HCT116 (cell line): ENCODE data around the gene ART3. TPM values are rescaled to one million over a fixed set of nuclear protein-coding genes. Genes with fewer than 3 reads are reported as not detected.

Experiments used
- ATAC-seq: fragments of 200-7000 bp; cut with Tn5 transposase; 2 replicates; pipeline ENCODE4 v1.9.1; 2020; ENCODE audit warnings: mild to moderate bottlenecking, moderate library complexity
- BruUV-seq: library from RNA; stranded (reverse); fragments of 400-500 nt; replicated peaks from 2 replicates; lab custom pipeline; 2021; lab: Mats Ljungman, UMichigan
- CTCF ChIA-PET: fragments of 300-600 bp; sonication (Branson Sonifier 250); formaldehyde crosslinking; loops from one replicate; lab custom pipeline; 2021; ENCODE audit warnings: antibody characterized with exemption; lab: Charles Lee
- POLR2A ChIA-PET: fragments of 300-600, 350-600 bp; sonication (Branson Sonifier 250); formaldehyde crosslinking; loops from one replicate; lab custom pipeline; 2021; ENCODE audit warnings: antibody characterized with exemption; lab: Charles Lee
- RAD21 ChIA-PET, 2 experiments: fragments of 300-600 bp; sonication (Branson Sonifier 250); formaldehyde crosslinking; loops; one replicate each; lab custom pipeline; 2023; ENCODE audit warnings: low total read pairs in 2 of 2; ENCODE audit not compliant: uncharacterized antibody in 2 of 2, unreplicated experiment in 2 of 2, low non-redundant PET in 1 of 2; lab: Charles Lee
- DNase-seq: peaks from one replicate; pipeline ENCODE4 v3.0.0-alpha.2; 2010; ENCODE audit warnings: low read depth, low spot score
- H2AFZ ChIP-seq: fragments of 200-600 bp; shearing (Covaris generic), sonication (generic); 2 replicates; pipeline ENCODE4 v1.6.1; 2017; ENCODE audit warnings: low read depth, mixed run types, mixed read lengths, antibody characterized with exemption, low read length; ENCODE audit not compliant: poor library complexity, severe bottlenecking
- H3K27ac ChIP-seq: 2 replicates; pipeline ENCODE4 v1.5.1; 2012; ENCODE audit warnings: low read depth, low read length
- H3K27me3 ChIP-seq: fragments of 200-600 bp; sonication (generic); 2 replicates; pipeline ENCODE4 v1.6.1; 2016; ENCODE audit warnings: mixed run types, low read length, mixed read lengths; ENCODE audit not compliant: insufficient read depth
- H3K36me3 ChIP-seq, 2 experiments: fragments of 200-500 bp in 1 of 2; fragments of 200-600 bp in 1 of 2; sonication (Bioruptor generic) in 1 of 2; sonication (generic) in 1 of 2; 2 replicates each; pipeline versions ENCODE4 v1.5.1 to v1.6.1; 2014 to 2016; ENCODE audit warnings: low read length in 2 of 2, inconsistent platforms in 1 of 2, mixed read lengths in 1 of 2, mixed run types in 1 of 2; ENCODE audit not compliant: insufficient read depth in 2 of 2, control insufficient read depth in 1 of 2
- H3K4me1 ChIP-seq, 2 experiments: fragments of 200-600 bp in 1 of 2; sonication (generic) in 1 of 2; 2 replicates each; pipeline versions ENCODE4 v1.5.1 to v1.6.1; 2012 to 2017; ENCODE audit warnings: low read length in 2 of 2, inconsistent platforms in 1 of 2, mild to moderate bottlenecking in 1 of 2, mixed read lengths in 1 of 2, mixed run types in 1 of 2, moderate library complexity in 1 of 2; ENCODE audit not compliant: insufficient read depth in 2 of 2, control insufficient read depth in 1 of 2
- H3K4me2 ChIP-seq: fragments of 200-600 bp; sonication (generic); 2 replicates; pipeline ENCODE4 v1.6.1; 2017; ENCODE audit warnings: mixed run types, low read length, mixed read lengths
- H3K4me3 ChIP-seq, 2 experiments: fragments of 200-600 bp in 1 of 2; sonication (generic) in 1 of 2; replicated peaks in 1 of 2; 2 replicates each; pipeline ENCODE4 v1.5.1; 2011 to 2016; ENCODE audit warnings: low read length in 2 of 2, control low read depth in 1 of 2, low read depth in 1 of 2, mild to moderate bottlenecking in 1 of 2, mixed read lengths in 1 of 2, mixed run types in 1 of 2
- H3K79me2 ChIP-seq: fragments of 200-600 bp; sonication (generic); 2 replicates; pipeline ENCODE4 v1.6.1; 2017; ENCODE audit warnings: mild to moderate bottlenecking, mixed run types, low read length, moderate library complexity, mixed read lengths; ENCODE audit not compliant: insufficient read depth
- H3K9ac ChIP-seq: fragments of 200-600 bp; sonication (generic); 2 replicates; pipeline ENCODE4 v1.6.1; 2016; ENCODE audit warnings: low read length, mixed read lengths
- H3K9me2 ChIP-seq: fragments of 200-600 bp; sonication (generic), shearing (Covaris generic); 2 replicates; pipeline ENCODE4 v1.6.1; 2017; ENCODE audit warnings: mixed run types, mild to moderate bottlenecking, moderate library complexity; ENCODE audit not compliant: insufficient read depth
- H3K9me3 ChIP-seq, 2 experiments: fragments of 200-500 bp in 1 of 2; fragments of 200-600 bp in 1 of 2; sonication (Bioruptor generic) in 1 of 2; sonication (generic) in 1 of 2; 2 replicates each; pipeline ENCODE4 v1.6.1; 2014 to 2017; ENCODE audit warnings: low read length in 2 of 2, mixed read lengths in 2 of 2, inconsistent platforms in 1 of 2, low read depth in 1 of 2, mild to moderate bottlenecking in 1 of 2, mixed run types in 1 of 2, moderate library complexity in 1 of 2; ENCODE audit not compliant: control insufficient read depth in 1 of 2, insufficient read depth in 1 of 2
- H4K20me1 ChIP-seq: fragments of 200-600 bp; sonication (generic), shearing (Covaris generic); 2 replicates; pipeline ENCODE4 v1.6.1; 2017; ENCODE audit warnings: mixed run types, mild to moderate bottlenecking, moderate library complexity; ENCODE audit not compliant: insufficient read depth
- ATF3 ChIP-seq: IDR thresholded peaks from 2 replicates; pipeline ENCODE4 v1.6.1; 2012
- CBX3 ChIP-seq: IDR thresholded peaks from 2 replicates; pipeline ENCODE4 v1.6.1; 2012; ENCODE audit warnings: low read depth
- CEBPB ChIP-seq: IDR thresholded peaks from 2 replicates; pipeline ENCODE4 v1.6.1; 2012; ENCODE audit warnings: low read depth
- ELF1 ChIP-seq: IDR thresholded peaks from 2 replicates; pipeline ENCODE4 v1.6.1; 2012; ENCODE audit warnings: low read depth, borderline replicate concordance
- EZH2phosphoT487 ChIP-seq: fragments of 200-600 bp; IDR thresholded peaks from 2 replicates; pipeline ENCODE4 v1.6.1; 2018; ENCODE audit warnings: antibody characterized with exemption, borderline replicate concordance
- FOSL1 ChIP-seq: IDR thresholded peaks from 2 replicates; pipeline ENCODE4 v1.6.1; 2012; ENCODE audit warnings: low read depth
- JUND ChIP-seq: IDR thresholded peaks from 2 replicates; pipeline ENCODE4 v1.6.1; 2012
- RAD21 ChIP-seq: IDR thresholded peaks from 2 replicates; pipeline ENCODE4 v1.6.1; 2012; ENCODE audit warnings: low read depth, mild to moderate bottlenecking
- SIN3A ChIP-seq: IDR thresholded peaks from 2 replicates; pipeline ENCODE4 v1.6.1; 2012; ENCODE audit warnings: low read depth
- SP1 ChIP-seq: IDR thresholded peaks from 2 replicates; pipeline ENCODE4 v1.6.1; 2012; ENCODE audit warnings: low read depth
- SRF ChIP-seq: IDR thresholded peaks from 2 replicates; pipeline ENCODE4 v1.6.1; 2012; ENCODE audit warnings: low read depth
- TCF7L2 ChIP-seq: IDR thresholded peaks from 2 replicates; pipeline ENCODE4 v1.7.0; 2011; ENCODE audit warnings: borderline replicate concordance, inconsistent platforms; ENCODE audit not compliant: insufficient read depth, insufficient read length; ENCODE audit errors: extremely low read depth
- YY1 ChIP-seq: IDR thresholded peaks from 2 replicates; pipeline ENCODE4 v1.6.1; 2011; ENCODE audit warnings: low read length, low read depth, moderate library complexity, mild to moderate bottlenecking; ENCODE audit not compliant: insufficient replicate concordance; ENCODE audit errors: extremely low read depth
- ZFX ChIP-seq: fragments of 450-650 bp; IDR thresholded peaks from 2 replicates; pipeline ENCODE4 v1.6.1; 2017
- ZNF274 ChIP-seq: fragments of 200-500 bp; sonication (Bioruptor generic); IDR thresholded peaks from 2 replicates; pipeline ENCODE4 v1.6.1; 2014; ENCODE audit warnings: mild to moderate bottlenecking, low read depth, low read length, inconsistent platforms
- intact Hi-C: fragments of 100-400 bp; cut with micrococcal nuclease; formaldehyde crosslinking; loops from 2 replicates; pipeline ENCODE4 v1.10.0; 2022
- total RNA-seq: library from RNA; stranded (reverse); gene quantifications from one replicate; pipeline ENCODE4 v1.2.1, GENCODE V29; 2021; ENCODE audit not compliant: unreplicated experiment
- TF ChIP-seq, protein P1 (sequence below): IDR thresholded peaks from 2 replicates; pipeline ENCODE4 v1.6.1; 2012
- TF ChIP-seq, protein P2 (sequence below), 3 experiments: fragments of 200-600 bp in 1 of 3; sonication (generic) in 1 of 3; IDR thresholded peaks in 2 of 3; conservative IDR thresholded peaks in 1 of 3; 2 replicates each; pipeline ENCODE4 v1.5.1; 2012 to 2017; ENCODE audit warnings: low read depth in 2 of 3, low read length in 2 of 3, antibody characterized with exemption in 1 of 3, borderline replicate concordance in 1 of 3, control low read depth in 1 of 3, mild to moderate bottlenecking in 1 of 3, mixed read lengths in 1 of 3, mixed run types in 1 of 3, moderate library complexity in 1 of 3; ENCODE audit not compliant: insufficient read depth in 1 of 3

The ART3 gene
- total RNA-seq, 1 experiment from 2014 or later, result not detected

DNA sequence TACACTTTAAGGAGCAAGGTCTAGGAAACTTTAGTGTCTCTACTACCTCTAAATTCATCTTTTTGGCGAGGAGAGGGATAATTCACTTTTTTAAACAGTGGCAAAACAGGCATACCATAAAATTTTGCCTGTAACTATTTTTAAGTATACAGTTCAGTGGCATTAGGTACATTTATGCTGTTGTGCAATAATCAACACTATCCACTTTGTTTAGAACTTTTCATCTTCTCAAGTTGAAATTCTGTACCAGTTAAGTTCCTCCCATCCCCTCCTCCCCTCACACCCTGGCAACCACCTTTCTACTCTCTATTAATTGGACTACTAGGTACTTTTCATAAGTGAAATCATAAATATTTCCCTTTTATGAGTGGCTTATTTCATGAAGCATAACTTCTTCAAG lies 42.3 kb downstream of the ART3 start:
- ATAC-seq, result no peak
- intact Hi-C loops, result no loop called here
- BruUV-seq, result no TSS peak
- Histone ChIP-seq H3K36me3 (peaks cover 26 to 29% of the 10 kb centered on the region in 2 experiments; a peak in 3 of 4 replicates), H2AFZ (no peak overlapping the region), H3K4me1 (no peaks in the 10 kb centered on the region), H3K79me2 (no peaks in the 10 kb centered on the region), H3K27ac (no peak overlapping the region), H3K9ac (no peak overlapping the region), H3K4me3 (no peak overlapping the region), H3K4me2 (no peak overlapping the region), H3K9me2 (no peaks in the 10 kb centered on the region), H3K9me3 (no peaks in the 10 kb centered on the region), H3K27me3 (no peaks in the 10 kb centered on the region), H4K20me1 (no peaks in the 10 kb centered on the region)
- no peak for DNase-seq
- RAD21 ChIA-PET, result no interaction called here
- no peak for TF ChIP-seq JUND
- no peak for TF ChIP-seq RAD21
- TF ChIP-seq ELF1, result no peak
- no peak for TF ChIP-seq ZNF274
- no peak for TF ChIP-seq ZFX
- no peak for TF ChIP-seq EZH2phosphoT487
- no peak for TF ChIP-seq SIN3A
- no peak for TF ChIP-seq ATF3
- TF ChIP-seq SP1, result no peak
- no peak for TF ChIP-seq SRF
- no peak for TF ChIP-seq YY1
- TF ChIP-seq, protein P1, sequence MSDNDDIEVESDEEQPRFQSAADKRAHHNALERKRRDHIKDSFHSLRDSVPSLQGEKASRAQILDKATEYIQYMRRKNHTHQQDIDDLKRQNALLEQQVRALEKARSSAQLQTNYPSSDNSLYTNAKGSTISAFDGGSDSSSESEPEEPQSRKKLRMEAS, result no peak
- no peak for TF ChIP-seq FOSL1
- no peak for TF ChIP-seq CEBPB
- no peak for TF ChIP-seq TCF7L2
- TF ChIP-seq, protein P2, sequence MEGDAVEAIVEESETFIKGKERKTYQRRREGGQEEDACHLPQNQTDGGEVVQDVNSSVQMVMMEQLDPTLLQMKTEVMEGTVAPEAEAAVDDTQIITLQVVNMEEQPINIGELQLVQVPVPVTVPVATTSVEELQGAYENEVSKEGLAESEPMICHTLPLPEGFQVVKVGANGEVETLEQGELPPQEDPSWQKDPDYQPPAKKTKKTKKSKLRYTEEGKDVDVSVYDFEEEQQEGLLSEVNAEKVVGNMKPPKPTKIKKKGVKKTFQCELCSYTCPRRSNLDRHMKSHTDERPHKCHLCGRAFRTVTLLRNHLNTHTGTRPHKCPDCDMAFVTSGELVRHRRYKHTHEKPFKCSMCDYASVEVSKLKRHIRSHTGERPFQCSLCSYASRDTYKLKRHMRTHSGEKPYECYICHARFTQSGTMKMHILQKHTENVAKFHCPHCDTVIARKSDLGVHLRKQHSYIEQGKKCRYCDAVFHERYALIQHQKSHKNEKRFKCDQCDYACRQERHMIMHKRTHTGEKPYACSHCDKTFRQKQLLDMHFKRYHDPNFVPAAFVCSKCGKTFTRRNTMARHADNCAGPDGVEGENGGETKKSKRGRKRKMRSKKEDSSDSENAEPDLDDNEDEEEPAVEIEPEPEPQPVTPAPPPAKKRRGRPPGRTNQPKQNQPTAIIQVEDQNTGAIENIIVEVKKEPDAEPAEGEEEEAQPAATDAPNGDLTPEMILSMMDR (IDR thresholded peaks at IDR 0.05 in 2 of 3, conservative IDR thresholded peaks at IDR 0.05 in 1 of 3; ENCODE audit: borderline replicate concordance in 1 of 3, insufficient read depth in 1 of 3, low read depth in 2 of 3, low read length in 2 of 3), result no peak
- no peak for TF ChIP-seq CBX3
- POLR2A ChIA-PET, result no interaction called here
- CTCF ChIA-PET, result no interaction called here
